Measurements from ENCODE around the gene SACS. TPM values are rescaled to one million over a fixed set of nuclear protein-coding genes. Genes with fewer than 3 reads are reported as not detected.

Gene SACS
- total RNA-seq, 1 experiment from 2014 or later: 33.4 TPM

GRCh38 chr13:23421596-23421995, 11.9 kb downstream of the SACS start:
- no TSS peak for BruUV-seq (replicated peaks)
- no peaks in the 10 kb centered on the region for H3K79me2 ChIP-seq (ENCODE audit: insufficient read depth, low read length)
- no peak overlapping the region for H3K4me3 ChIP-seq (replicated peaks in 1 of 2; ENCODE audit: low read depth in 1 of 2, low read length in 2 of 2)
- no peaks in the 10 kb centered on the region for H3K36me3 ChIP-seq (ENCODE audit: control insufficient read depth in 1 of 2, insufficient read depth in 2 of 2, low read length in 2 of 2)
- no peaks in the 10 kb centered on the region for H4K20me1 ChIP-seq (ENCODE audit: insufficient read depth)
- H3K4me1 ChIP-seq (ENCODE audit: control insufficient read depth in 1 of 2, insufficient read depth in 2 of 2, low read length in 2 of 2): no peaks in the 10 kb centered on the region
- H3K27ac ChIP-seq (ENCODE audit: low read depth, low read length): no peak overlapping the region
- no peaks in the 10 kb centered on the region for H3K27me3 ChIP-seq (ENCODE audit: insufficient read depth, low read length)
- DNase-seq (ENCODE audit: low read depth, low spot score) (no peak), ATAC-seq (no peak)
- ChIA-PET RAD21 (ENCODE audit: low non-redundant PET in 1 of 2, low total read pairs in 2 of 2, uncharacterized antibody in 2 of 2, unreplicated experiment in 2 of 2) (no interaction called here), CTCF (no interaction called here), POLR2A (no interaction called here)
- H3K9me3 ChIP-seq (ENCODE audit: control insufficient read depth in 1 of 2, insufficient read depth in 1 of 2, low read depth in 1 of 2, low read length in 2 of 2): no peaks in the 10 kb centered on the region
- H2AFZ ChIP-seq (ENCODE audit: low read depth, low read length, poor library complexity, severe bottlenecking): no peak overlapping the region
- H3K9me2 ChIP-seq (ENCODE audit: insufficient read depth): no peaks in the 10 kb centered on the region
- TF ChIP-seq SRF (IDR thresholded peaks at IDR 0.05; ENCODE audit: low read depth): no peak
- TF ChIP-seq CEBPB (IDR thresholded peaks at IDR 0.05; ENCODE audit: low read depth): no peak
- no peak for TF ChIP-seq JUND (IDR thresholded peaks at IDR 0.05)
- no peak for TF ChIP-seq SIN3A (IDR thresholded peaks at IDR 0.05; ENCODE audit: low read depth)
- TF ChIP-seq POLR2AphosphoS5 (IDR thresholded peaks at IDR 0.05; ENCODE audit: low read depth, low read length): no peak
- TF ChIP-seq POLR2A (IDR thresholded peaks at IDR 0.05; ENCODE audit: borderline replicate concordance, extremely low read depth, insufficient read depth, insufficient read length): no peak
- TF ChIP-seq EGR1 (IDR thresholded peaks at IDR 0.05; ENCODE audit: low read depth): no peak
- TF ChIP-seq CBX3 (IDR thresholded peaks at IDR 0.05; ENCODE audit: low read depth): no peak
- TF ChIP-seq EZH2 (IDR thresholded peaks at IDR 0.05): no peak
- no peak for TF ChIP-seq FOSL1 (IDR thresholded peaks at IDR 0.05; ENCODE audit: low read depth)
- TF ChIP-seq MAX (IDR thresholded peaks at IDR 0.05): no peak
- no peak for TF ChIP-seq TCF7L2 (IDR thresholded peaks at IDR 0.05; ENCODE audit: borderline replicate concordance, extremely low read depth, insufficient read depth, insufficient read length)
- no peak for TF ChIP-seq RAD21 (IDR thresholded peaks at IDR 0.05; ENCODE audit: low read depth)
- no peak for TF ChIP-seq ELF1 (IDR thresholded peaks at IDR 0.05; ENCODE audit: borderline replicate concordance, low read depth)
- no peak overlapping the region for H3K4me2 ChIP-seq (ENCODE audit: low read length)
- no peak overlapping the region for H3K9ac ChIP-seq (ENCODE audit: low read length)
- intact Hi-C loops (cut with micrococcal nuclease): no loop called here
